Tibial artery (tissue), 4 donors: ENCODE results near the gene TMEM123.
"Not testable (repeated sequence)": the region's sequence is repeated elsewhere in the genome, so short reads cannot be mapped to it uniquely, and the experiment has no call there.

Experiments used
- DNase-seq, 2 donors: peaks; one replicate each; pipeline ENCODE4 v3.0.0-alpha.2; 2019
- H3K27ac ChIP-seq, 2 donors: fragments of 200-600 bp; sonication (generic) in 1 of 2; 1 replicate in 1 of 2; 2 replicates in 1 of 2; pipeline ENCODE4 v1.5.1; 2018 to 2019; ENCODE audit warnings: mild to moderate bottlenecking in 1 of 2
- H3K27me3 ChIP-seq, 2 donors: fragments of 200-600 bp; sonication (generic) in 1 of 2; one replicate each; pipeline versions ENCODE4 v1.5.1 to v1.6.0; 2016 to 2019
- H3K36me3 ChIP-seq, 3 donors: fragments of 200-600 bp; sonication (generic) in 2 of 3; one replicate each; pipeline ENCODE4 v1.5.1; 2016 to 2019; ENCODE audit warnings: mild to moderate bottlenecking in 2 of 3
- H3K4me1 ChIP-seq, 4 donors: fragments of 200-600 bp; sonication (generic) in 2 of 4; 1 replicate in 3 of 4; 2 replicates in 1 of 4; pipeline ENCODE4 v1.5.1; 2016 to 2019
- H3K4me3 ChIP-seq, 2 donors: fragments of 200-600 bp; sonication (generic) in 1 of 2; 1 replicate in 1 of 2; 2 replicates in 1 of 2; pipeline ENCODE4 v1.5.1; 2018 to 2019; ENCODE audit warnings: mild to moderate bottlenecking in 2 of 2
- H3K9me3 ChIP-seq, 3 donors: fragments of 200-600 bp; sonication (generic) in 1 of 3; one replicate each; pipeline ENCODE4 v1.5.1; 2016 to 2019
- CTCF ChIP-seq, 2 experiments: fragments of 200-600 bp in 1 of 2; fragments of 450-650 bp in 1 of 2; IDR thresholded peaks; one replicate each; pipeline ENCODE4 v1.5.1; 2017 to 2019; ENCODE audit warnings: antibody characterized with exemption in 2 of 2, mild to moderate bottlenecking in 1 of 2, moderate library complexity in 1 of 2
- intact Hi-C: fragments of 100-400 bp; cut with DNase I; formaldehyde crosslinking; loops from one replicate; pipeline ENCODE4 v1.15.0; 2023; ENCODE audit warnings: low total_unique reads

The TMEM123 gene

DNA sequence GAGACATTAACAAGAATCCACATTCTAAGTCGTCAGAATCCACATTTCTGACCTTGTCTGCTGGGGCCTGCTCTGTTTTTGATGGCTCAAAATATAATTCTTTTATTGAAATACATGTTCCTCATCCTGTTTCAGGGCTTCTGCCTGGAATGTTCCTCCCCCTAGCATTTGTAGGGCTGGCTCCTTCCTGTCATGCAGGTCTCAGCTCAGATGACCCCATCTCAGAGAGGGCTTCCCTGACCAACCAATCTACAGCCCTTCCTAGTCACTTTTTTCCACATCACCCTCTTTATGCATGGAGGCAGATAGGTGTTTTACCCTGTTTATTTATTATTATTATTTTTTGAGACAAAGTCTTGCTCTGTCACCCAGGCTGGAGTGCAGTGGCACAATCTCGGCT is 14.8 kb downstream of the TMEM123 start:
- DNase-seq = no peak
- Histone ChIP-seq H3K4me3 (no peak overlapping the region), H3K36me3 (peaks cover 0 to 7% (median 0%) of the 10 kb centered on the region in 3 donors), H3K9me3 (no peaks in the 10 kb centered on the region), H3K27ac (no peak overlapping the region), H3K27me3 (no peaks in the 10 kb centered on the region), H3K4me1 (peaks cover 0 to 10% (median 2%) of the 10 kb centered on the region in 4 donors)
- no peak for TF ChIP-seq CTCF (IDR thresholded peaks at IDR 0.05)
- intact Hi-C loops = no loop called here

GRCh38 chr11:102436976-102437375 is 15.6 kb downstream of the TMEM123 start:
- no peak for TF ChIP-seq CTCF (IDR thresholded peaks at IDR 0.05)
- no peaks in the 10 kb centered on the region for H3K9me3 ChIP-seq
- intact Hi-C loops = no loop called here
- no peak overlapping the region for H3K4me3 ChIP-seq
- no peak for DNase-seq
- H3K36me3 ChIP-seq = peaks cover 0 to 14% (median 0%) of the 10 kb centered on the region in 3 donors
- peaks cover 0 to 10% (median 2%) of the 10 kb centered on the region in 4 donors for H3K4me1 ChIP-seq
- no peak overlapping the region for H3K27ac ChIP-seq
- H3K27me3 ChIP-seq = no peaks in the 10 kb centered on the region

DNA sequence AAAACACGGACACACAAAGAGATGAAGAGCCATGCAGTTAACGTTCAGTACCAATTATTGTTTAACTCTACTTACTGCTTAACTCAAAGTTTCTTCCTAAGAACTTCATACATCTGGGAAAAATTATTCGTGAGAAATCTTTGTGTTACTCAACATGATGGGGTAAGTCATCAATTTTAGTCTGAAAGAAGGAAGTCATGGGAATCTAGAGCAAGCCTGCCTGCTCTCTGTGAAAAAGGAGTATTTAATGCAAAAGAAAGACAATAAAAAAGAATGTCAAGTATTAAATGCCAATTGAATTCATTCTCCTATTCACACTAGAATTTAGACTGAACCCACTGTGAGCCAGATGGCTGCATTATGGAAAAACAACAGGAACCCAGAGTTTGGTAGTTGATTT is 16.0 kb downstream of the TMEM123 start:
- Histone ChIP-seq H3K27ac (no peak overlapping the region), H3K4me1 (peaks cover 0 to 10% (median 2%) of the 10 kb centered on the region in 4 donors), H3K36me3 (peaks cover 0 to 19% (median 0%) of the 10 kb centered on the region in 3 donors), H3K27me3 (no peaks in the 10 kb centered on the region), H3K4me3 (no peak overlapping the region), H3K9me3 (no peaks in the 10 kb centered on the region)
- DNase-seq = no peak
- no peak for TF ChIP-seq CTCF (IDR thresholded peaks at IDR 0.05)
- intact Hi-C loops = no loop called here

- Histone ChIP-seq H3K27me3 (no peaks in the 10 kb centered on the region), H3K27ac (no peak overlapping the region), H3K9me3 (no peaks in the 10 kb centered on the region), H3K36me3 (peaks cover 0 to 20% (median 0%) of the 10 kb centered on the region in 3 donors), H3K4me3 (no peak overlapping the region), H3K4me1 (peaks cover 0 to 14% (median 3%) of the 10 kb centered on the region in 4 donors)
- TF ChIP-seq CTCF (IDR thresholded peaks at IDR 0.05) = no peak
- intact Hi-C loops = no loop called here
- DNase-seq = no peak
Measured at GRCh38 chr11:102435688-102436087, 16.9 kb downstream of the TMEM123 start.

DNA sequence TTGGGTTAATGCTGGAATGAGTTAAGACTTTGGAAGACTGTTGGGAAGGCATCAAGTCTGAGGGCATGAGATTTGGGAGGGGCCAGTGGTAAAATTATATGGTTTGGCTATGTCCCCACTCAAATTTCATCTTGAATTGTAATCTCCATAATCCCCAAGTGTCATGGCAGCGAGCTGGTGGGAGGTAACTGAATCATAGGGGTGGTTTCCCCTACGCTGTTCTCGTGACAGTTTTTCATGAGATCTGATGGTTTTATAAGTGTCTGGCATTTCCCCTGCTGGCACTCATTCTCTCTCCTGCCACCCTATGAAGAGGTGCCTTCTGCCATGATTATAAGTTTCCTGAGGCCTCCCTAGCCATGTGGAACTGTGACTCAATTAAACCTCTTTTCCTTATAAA is 19.0 kb downstream of the TMEM123 start:
- H3K4me3 ChIP-seq, H3K27me3 ChIP-seq, H3K27ac ChIP-seq, H3K9me3 ChIP-seq, DNase-seq, intact Hi-C loops: not testable (repeated sequence)
- Histone ChIP-seq H3K36me3 (peaks cover 0 to 17% (median 0%) of the 10 kb centered on the region in 3 donors), H3K4me1 (peaks cover 0 to 34% (median 12%) of the 10 kb centered on the region in 4 donors)

DNA sequence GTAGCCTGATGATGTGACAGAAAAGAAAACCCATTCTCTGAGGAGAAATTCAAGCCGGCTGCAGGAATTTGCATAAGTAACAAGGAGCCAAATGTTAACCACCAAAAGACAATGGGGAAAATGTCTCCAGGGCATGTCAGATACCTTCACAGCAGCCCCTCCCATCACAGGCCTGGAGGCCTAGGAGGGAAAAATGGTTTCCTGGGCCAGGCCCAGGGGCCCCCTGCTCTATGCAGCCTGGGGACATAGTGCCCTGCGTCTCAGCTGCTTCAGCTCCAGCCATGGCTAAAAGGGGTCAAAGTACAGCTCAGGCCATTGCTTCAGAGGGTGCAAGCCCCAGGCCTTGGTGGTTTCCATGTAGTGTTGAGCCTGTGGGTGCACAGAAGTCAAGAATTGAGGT is 20.0 kb downstream of the TMEM123 start:
- H3K9me3 ChIP-seq, intact Hi-C loops, DNase-seq, H3K4me3 ChIP-seq, H3K27me3 ChIP-seq, H3K27ac ChIP-seq: not testable (repeated sequence)
- Histone ChIP-seq H3K4me1 (peaks cover 0 to 27% (median 12%) of the 10 kb centered on the region in 4 donors), H3K36me3 (peaks cover 0 to 15% (median 0%) of the 10 kb centered on the region in 3 donors)

DNA sequence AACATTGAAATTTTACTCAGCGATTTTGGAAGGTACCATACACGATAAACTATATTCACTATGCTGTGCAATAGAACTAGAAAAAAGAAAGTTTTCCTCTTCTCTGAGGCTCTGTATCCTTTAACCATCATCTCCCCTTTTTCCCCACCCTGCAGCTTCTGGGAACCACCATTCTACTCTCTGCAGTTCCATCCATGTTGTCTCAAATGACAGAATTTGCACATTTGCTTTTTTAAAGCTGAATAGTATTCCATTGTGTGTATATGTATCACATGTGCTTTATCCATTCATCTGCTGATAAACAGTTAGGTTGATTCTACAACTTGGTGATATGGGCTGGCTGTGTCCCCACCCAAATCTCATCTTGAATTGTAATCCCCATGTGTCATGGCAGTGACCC is 21.2 kb downstream of the TMEM123 start:
- Histone ChIP-seq H3K36me3 (peaks cover 0 to 15% (median 0%) of the 10 kb centered on the region in 3 donors), H3K4me1 (peaks cover 0 to 24% (median 12%) of the 10 kb centered on the region in 4 donors), H3K9me3 (no peaks in the 10 kb centered on the region), H3K27ac (no peak overlapping the region), H3K4me3 (no peak overlapping the region), H3K27me3 (no peaks in the 10 kb centered on the region)
- TF ChIP-seq CTCF (IDR thresholded peaks at IDR 0.05) = no peak
- DNase-seq = no peak
- intact Hi-C loops = no loop called here
